NCI-H1436 (cell line): ENCODE results near the gene MADD.
A peak's percentile ranks its signal among the peaks of the same experiment; 100 is the strongest.

Experiments used
- DNase-seq: peaks from one replicate; lab custom pipeline; 2025; lab: John Stamatoyannopoulos, UW

MADD gene

GRCh38 chr11:47356998-47357329 is 87.0 kb downstream of the MADD start:
- DNase-seq, result no peak

GRCh38 chr11:47357985-47358730 is 88.2 kb downstream of the MADD start:
- no peak for DNase-seq

- no peak for DNase-seq
Observed at GRCh38 chr11:47358731-47359051, 88.8 kb downstream of the MADD start.

- DNase-seq, result no peak
Observed at GRCh38 chr11:47359162-47359561, 89.2 kb downstream of the MADD start.

GRCh38 chr11:47359586-47359985 is 89.7 kb downstream of the MADD start:
- no peak for DNase-seq

- DNase-seq, result no peak
Observed at GRCh38 chr11:47360341-47360740, 90.4 kb downstream of the MADD start.

- no peak for DNase-seq
Observed at GRCh38 chr11:47361419-47361818, 91.5 kb downstream of the MADD start.

GRCh38 chr11:47366020-47366490 is 96.1 kb downstream of the MADD start:
- DNase-seq, result no peak

GRCh38 chr11:47369676-47370075 is 99.7 kb downstream of the MADD start:
- DNase-seq, result no peak

GRCh38 chr11:47372422-47372821 is 102.5 kb downstream of the MADD start:
- no peak for DNase-seq

- peak; percentile 62 for DNase-seq
Observed at GRCh38 chr11:47373876-47374719, 104.2 kb downstream of the MADD start.

GRCh38 chr11:47374720-47375019 is 104.7 kb downstream of the MADD start:
- no peak for DNase-seq

GRCh38 chr11:47375020-47375419 is 105.1 kb downstream of the MADD start:
- DNase-seq, result no peak

- DNase-seq, result no peak
Observed at GRCh38 chr11:47375546-47376085, 105.7 kb downstream of the MADD start.

GRCh38 chr11:47376107-47376524 is 106.2 kb downstream of the MADD start:
- DNase-seq, result no peak

GRCh38 chr11:47376525-47377371 is 106.8 kb downstream of the MADD start:
- no peak for DNase-seq

- DNase-seq, result no peak
Observed at GRCh38 chr11:47377571-47378009, 107.7 kb downstream of the MADD start.

GRCh38 chr11:47378010-47378835 is 108.3 kb downstream of the MADD start, which contains the start of gene SPI1:
Gene SPI1, minus strand, starts transcription at chr11:47378547. Its CDS starts 194 bp downstream, at chr11:47378353.
- no peak for DNase-seq

- DNase-seq, result no peak
Observed at GRCh38 chr11:47378836-47379170, 108.9 kb downstream of the MADD start.

GRCh38 chr11:47379317-47379716 is 109.4 kb downstream of the MADD start:
- no peak for DNase-seq
